ENCODE results near the gene AP1B1. TPM values are rescaled to one million over a fixed set of nuclear protein-coding genes. Genes with fewer than 3 reads are reported as not detected.

The AP1B1 gene
- total and polyA plus RNA-seq, 2 experiments from 2014 or later = 46.6 to 50.1 TPM

DNA sequence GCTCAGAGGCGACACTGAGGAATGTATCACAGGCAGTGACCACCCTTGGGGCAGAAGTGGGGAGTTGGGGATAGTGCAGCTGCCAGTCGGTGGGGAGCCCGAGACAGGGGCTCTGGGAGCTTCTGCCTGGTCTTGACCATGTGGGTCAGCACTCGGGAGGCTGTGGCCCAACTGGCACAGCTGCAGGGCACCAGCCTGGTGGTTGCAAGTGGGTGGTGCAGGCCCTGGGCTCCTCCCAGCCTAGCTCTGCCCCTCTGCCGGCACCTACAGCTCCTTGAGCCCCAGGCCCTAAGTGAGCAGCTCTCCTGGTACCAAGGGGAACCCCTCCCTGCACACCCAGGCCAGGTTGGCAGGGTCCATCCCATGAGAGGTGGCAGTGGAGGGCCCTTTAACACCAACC is 60.3 kb downstream of the AP1B1 start:
- H3K4me1 ChIP-seq (ENCODE audit: insufficient read depth) = no peaks in the 10 kb centered on the region
- no peaks in the 10 kb centered on the region for H4K20me1 ChIP-seq (ENCODE audit: insufficient read depth, poor library complexity, severe bottlenecking)
- DNase-seq (ENCODE audit: low spot score) = no peak
- WGBS (ENCODE audit: low lambda C conversion rate, missing lambda C conversion rate) = 95% methylated on average over 5 of the region's 5 CpGs
- no peak overlapping the region for H3K4me2 ChIP-seq
- H3K9me3 ChIP-seq (ENCODE audit: low read depth) = no peaks in the 10 kb centered on the region
- TF ChIP-seq, protein P1, sequence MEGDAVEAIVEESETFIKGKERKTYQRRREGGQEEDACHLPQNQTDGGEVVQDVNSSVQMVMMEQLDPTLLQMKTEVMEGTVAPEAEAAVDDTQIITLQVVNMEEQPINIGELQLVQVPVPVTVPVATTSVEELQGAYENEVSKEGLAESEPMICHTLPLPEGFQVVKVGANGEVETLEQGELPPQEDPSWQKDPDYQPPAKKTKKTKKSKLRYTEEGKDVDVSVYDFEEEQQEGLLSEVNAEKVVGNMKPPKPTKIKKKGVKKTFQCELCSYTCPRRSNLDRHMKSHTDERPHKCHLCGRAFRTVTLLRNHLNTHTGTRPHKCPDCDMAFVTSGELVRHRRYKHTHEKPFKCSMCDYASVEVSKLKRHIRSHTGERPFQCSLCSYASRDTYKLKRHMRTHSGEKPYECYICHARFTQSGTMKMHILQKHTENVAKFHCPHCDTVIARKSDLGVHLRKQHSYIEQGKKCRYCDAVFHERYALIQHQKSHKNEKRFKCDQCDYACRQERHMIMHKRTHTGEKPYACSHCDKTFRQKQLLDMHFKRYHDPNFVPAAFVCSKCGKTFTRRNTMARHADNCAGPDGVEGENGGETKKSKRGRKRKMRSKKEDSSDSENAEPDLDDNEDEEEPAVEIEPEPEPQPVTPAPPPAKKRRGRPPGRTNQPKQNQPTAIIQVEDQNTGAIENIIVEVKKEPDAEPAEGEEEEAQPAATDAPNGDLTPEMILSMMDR (IDR thresholded peaks at IDR 0.05; ENCODE audit: poor library complexity) = no peak
- TF ChIP-seq EZH2phosphoT487 (IDR thresholded peaks at IDR 0.05; ENCODE audit: low read depth, severe bottlenecking, unreplicated experiment) (no peak), EZH2 (IDR thresholded peaks at IDR 0.05; ENCODE audit: borderline replicate concordance) (no peak)
- H3K79me2 ChIP-seq = no peaks in the 10 kb centered on the region
- H3K27me3 ChIP-seq = no peaks in the 10 kb centered on the region
- no peaks in the 10 kb centered on the region for H3K36me3 ChIP-seq (replicated peaks; ENCODE audit: insufficient read depth, low read depth)
- no peak overlapping the region for H2AFZ ChIP-seq
- H3K4me3 ChIP-seq = no peak overlapping the region
- H3K27ac ChIP-seq = no peak overlapping the region
- no peaks in the 10 kb centered on the region for H3K9me2 ChIP-seq (replicated peaks; ENCODE audit: insufficient read depth)

DNA sequence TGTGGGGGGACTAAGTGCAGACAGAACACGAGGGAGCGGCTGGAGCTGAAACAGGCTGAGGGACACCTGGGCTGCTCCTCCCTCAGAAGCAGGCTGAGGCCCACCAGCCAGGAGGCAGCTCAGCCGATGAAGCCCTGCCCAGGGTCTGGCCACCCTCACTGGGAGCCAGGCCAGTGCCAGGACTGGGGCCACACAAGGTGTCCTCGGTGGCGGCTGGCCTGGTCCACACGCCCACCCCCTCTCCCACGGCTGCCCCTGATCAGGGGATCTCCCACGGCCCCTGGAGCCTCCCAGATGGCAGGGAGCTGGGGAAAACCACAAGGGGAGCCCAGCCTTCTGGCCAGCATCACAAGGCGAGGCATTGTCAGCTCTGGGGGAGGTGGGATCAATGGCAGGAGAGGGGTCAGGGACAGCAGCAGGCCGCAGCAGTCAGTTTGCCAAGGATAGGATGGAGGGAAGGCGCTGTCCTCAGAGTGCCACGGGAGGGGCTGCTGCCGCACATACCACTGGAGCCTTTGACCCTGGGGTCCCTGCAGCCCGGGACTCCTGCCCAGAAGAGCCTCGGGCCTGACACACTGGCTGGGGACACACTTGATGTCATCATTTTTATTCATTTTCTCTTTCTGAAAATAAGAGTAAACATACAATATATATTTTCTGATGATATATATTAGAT is 61.1 kb downstream of the AP1B1 start:
- Histone ChIP-seq H4K20me1 (ENCODE audit: insufficient read depth, poor library complexity, severe bottlenecking) (no peaks in the 10 kb centered on the region), H2AFZ (no peak overlapping the region), H3K4me2 (no peak overlapping the region), H3K36me3 (replicated peaks; ENCODE audit: insufficient read depth, low read depth) (no peaks in the 10 kb centered on the region), H3K9me2 (replicated peaks; ENCODE audit: insufficient read depth) (no peaks in the 10 kb centered on the region), H3K4me1 (ENCODE audit: insufficient read depth) (no peaks in the 10 kb centered on the region), H3K4me3 (no peak overlapping the region), H3K27me3 (no peaks in the 10 kb centered on the region), H3K9me3 (ENCODE audit: low read depth) (no peaks in the 10 kb centered on the region), H3K79me2 (no peaks in the 10 kb centered on the region), H3K27ac (no peak overlapping the region)
- TF ChIP-seq EZH2phosphoT487 (IDR thresholded peaks at IDR 0.05; ENCODE audit: low read depth, severe bottlenecking, unreplicated experiment) (no peak), EZH2 (IDR thresholded peaks at IDR 0.05; ENCODE audit: borderline replicate concordance) (no peak)
- TF ChIP-seq, protein P1 (IDR thresholded peaks at IDR 0.05; ENCODE audit: poor library complexity) = no peak
- whole genome bisulfite sequencing (ENCODE audit: low lambda C conversion rate, missing lambda C conversion rate) = 92% methylated on average over 14 of the region's 15 CpGs
- no peak for DNase-seq (ENCODE audit: low spot score)

DNA sequence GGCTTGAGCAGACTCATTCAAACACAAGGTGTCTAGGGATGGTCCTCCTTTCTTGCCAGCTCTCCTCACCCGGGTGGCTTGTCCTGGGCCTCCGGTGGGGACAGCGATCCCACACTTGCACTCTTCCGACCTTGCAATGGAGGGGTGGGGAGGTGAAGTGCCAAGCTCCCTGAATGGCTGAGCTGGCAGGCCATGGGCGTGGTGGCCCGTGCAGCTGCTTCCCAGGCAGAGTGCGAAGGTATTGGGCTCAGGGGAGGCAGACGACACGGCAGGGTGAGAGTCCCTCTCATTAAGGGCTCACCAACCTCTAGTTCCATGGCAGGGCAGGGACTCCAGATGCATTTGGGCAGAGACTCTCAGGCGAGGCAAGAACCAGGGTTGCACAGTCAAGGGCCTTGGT is 61.9 kb downstream of the AP1B1 start:
- Histone ChIP-seq H3K27me3 (no peaks in the 10 kb centered on the region), H3K36me3 (replicated peaks; ENCODE audit: insufficient read depth, low read depth) (no peaks in the 10 kb centered on the region), H2AFZ (no peak overlapping the region), H3K27ac (no peak overlapping the region), H3K79me2 (no peaks in the 10 kb centered on the region), H3K4me2 (no peak overlapping the region), H3K4me3 (no peak overlapping the region), H4K20me1 (ENCODE audit: insufficient read depth, poor library complexity, severe bottlenecking) (no peaks in the 10 kb centered on the region), H3K9me3 (ENCODE audit: low read depth) (no peaks in the 10 kb centered on the region), H3K4me1 (ENCODE audit: insufficient read depth) (no peaks in the 10 kb centered on the region), H3K9me2 (replicated peaks; ENCODE audit: insufficient read depth) (no peaks in the 10 kb centered on the region)
- DNase-seq (ENCODE audit: low spot score) = no peak
- WGBS (ENCODE audit: low lambda C conversion rate, missing lambda C conversion rate) = 95% methylated on average over 10 of the region's 10 CpGs
- TF ChIP-seq EZH2phosphoT487 (IDR thresholded peaks at IDR 0.05; ENCODE audit: low read depth, severe bottlenecking, unreplicated experiment) (no peak), EZH2 (IDR thresholded peaks at IDR 0.05; ENCODE audit: borderline replicate concordance) (no peak)
- TF ChIP-seq, protein P1 (IDR thresholded peaks at IDR 0.05; ENCODE audit: poor library complexity) = no peak
